Measurements from ENCODE around the gene LYPD6B.

- TF ChIP-seq CTCF (conservative IDR thresholded peaks at IDR 0.05; ENCODE audit: low read length) (no peak), EZH2phosphoT487 (IDR thresholded peaks at IDR 0.05; ENCODE audit: borderline replicate concordance) (no peak)
Observed at GRCh38 chr2:149213764-149214493, 175.4 kb downstream of the LYPD6B start.

Data from Loucy (cell line).